Endothelial cell of umbilical vein (primary cell): Measurements from ENCODE around the gene HCN1. TPM values are rescaled to one million over a fixed set of nuclear protein-coding genes. Genes with fewer than 3 reads are reported as not detected.

Experiments used
- BruUV-seq: library from RNA; stranded (reverse); fragments of 400-500 nt; replicated peaks from 2 replicates; lab custom pipeline; 2021; lab: Mats Ljungman, UMichigan
- CTCF ChIA-PET: fragments of 300-600, 350-600 bp; sonication (Branson Sonifier 250); formaldehyde crosslinking; loops from one replicate; lab custom pipeline; 2021; ENCODE audit warnings: antibody characterized with exemption, inconsistent platforms; lab: Charles Lee
- POLR2A ChIA-PET: fragments of 300-600, 350-600 bp; sonication (Branson Sonifier 250); formaldehyde crosslinking; loops from one replicate; lab custom pipeline; 2021; ENCODE audit warnings: antibody characterized with exemption, inconsistent platforms; lab: Charles Lee
- DNase-seq: peaks from one replicate; pipeline ENCODE4 v3.0.0-alpha.2; 2011; ENCODE audit warnings: low read depth, low spot score
- FAIRE-seq: peaks from 2 replicates; lab custom pipeline; 2011; peaks lifted over from hg19 to GRCh38; lab: Jason Lieb, UNC
- H2AFZ ChIP-seq: 2 replicates; pipeline ENCODE4 v1.6.0; 2012; ENCODE audit warnings: low read depth, low read length, control low read depth, inconsistent platforms
- H3K27ac ChIP-seq: 2 replicates; pipeline ENCODE4 v1.5.1; 2011; ENCODE audit warnings: low read depth, mild to moderate bottlenecking, control low read depth, low read length, moderate library complexity; ENCODE audit not compliant: insufficient read depth
- H3K27me3 ChIP-seq, 2 experiments: 2 replicates each; pipeline versions ENCODE4 v1.6.0 to v1.6.1; 2011; ENCODE audit warnings: low read length in 2 of 2, mixed read lengths in 1 of 2; ENCODE audit not compliant: control insufficient read depth in 2 of 2, insufficient read depth in 2 of 2
- H3K36me3 ChIP-seq, 2 experiments: 2 replicates in 1 of 2; 3 replicates in 1 of 2; pipeline ENCODE4 v1.5.1; 2011; ENCODE audit warnings: low read length in 2 of 2, mild to moderate bottlenecking in 1 of 2, moderate library complexity in 1 of 2; ENCODE audit not compliant: control insufficient read depth in 2 of 2, insufficient read depth in 2 of 2; ENCODE audit errors: extremely low read depth in 1 of 2
- H3K4me1 ChIP-seq: 3 replicates; pipeline ENCODE4 v1.5.1; 2011; ENCODE audit warnings: mild to moderate bottlenecking, low read length; ENCODE audit not compliant: control insufficient read depth, insufficient read depth; ENCODE audit errors: extremely low read depth
- H3K4me2 ChIP-seq: 2 replicates; pipeline ENCODE4 v1.6.1; 2011; ENCODE audit warnings: low read length, control low read depth, mixed read lengths; ENCODE audit not compliant: insufficient read depth
- H3K4me3 ChIP-seq, 3 experiments: fragments of 200-600 bp in 1 of 3; sonication (generic), shearing (Covaris generic) in 1 of 3; replicated peaks in 1 of 3; 2 replicates each; pipeline ENCODE4 v1.5.1; 2011 to 2016; ENCODE audit warnings: control low read depth in 3 of 3, low read length in 3 of 3, mild to moderate bottlenecking in 2 of 3, inconsistent platforms in 1 of 3, low read depth in 1 of 3, moderate library complexity in 1 of 3; ENCODE audit not compliant: insufficient read depth in 1 of 3
- H3K79me2 ChIP-seq: 2 replicates; pipeline ENCODE4 v1.6.0; 2012; ENCODE audit warnings: low read length, inconsistent platforms; ENCODE audit not compliant: control insufficient read depth, insufficient read depth
- H3K9ac ChIP-seq: replicated peaks from 2 replicates; pipeline ENCODE3; 2011; ENCODE audit warnings: low read length, control low read depth; ENCODE audit not compliant: insufficient read depth; ENCODE audit errors: extremely low read depth
- H3K9me1 ChIP-seq: replicated peaks from 3 replicates; pipeline ENCODE4 v1.6.0; 2011; ENCODE audit warnings: mild to moderate bottlenecking, low read length; ENCODE audit not compliant: control insufficient read depth, insufficient read depth; ENCODE audit errors: extremely low read depth
- H3K9me3 ChIP-seq: replicated peaks from 2 replicates; pipeline ENCODE4 v1.5.1; 2012; ENCODE audit warnings: low read length, inconsistent platforms; ENCODE audit not compliant: control insufficient read depth, insufficient read depth
- H4K20me1 ChIP-seq: replicated peaks from 2 replicates; pipeline ENCODE3; 2011; ENCODE audit warnings: mild to moderate bottlenecking, low read length; ENCODE audit not compliant: control insufficient read depth, insufficient read depth; ENCODE audit errors: extremely low read depth
- FOS ChIP-seq: IDR thresholded peaks from 2 replicates; pipeline ENCODE4 v1.6.1; 2011; ENCODE audit warnings: mild to moderate bottlenecking, low read length, moderate library complexity, borderline replicate concordance; ENCODE audit not compliant: insufficient read depth
- JUN ChIP-seq: IDR thresholded peaks from 2 replicates; pipeline ENCODE4 v1.6.1; 2011; ENCODE audit warnings: borderline replicate concordance, low read depth; ENCODE audit not compliant: insufficient read length, insufficient read depth
- dilution Hi-C: fragments of 300-500 bp; cut with MboI; formaldehyde crosslinking; loops from one replicate; pipeline ENCODE4 v1.15.0; 2019; ENCODE audit warnings: low sequenced_read_pairs; ENCODE audit not compliant: extremely low pct_ligation_motif_present
- intact Hi-C: fragments of 100-400 bp; cut with micrococcal nuclease; formaldehyde crosslinking; loops from one replicate; pipeline ENCODE4 v1.10.0; 2022
- polyA plus RNA-seq, 4 experiments: library from polyadenylated mRNA; depleted of rRNA in 3 of 4; stranded (reverse) in 3 of 4; unstranded in 1 of 4; fragments of >200 nt; gene quantifications; 2 replicates each; pipeline versions ENCODE4 v1.2.1 to v1.2.3, GENCODE V29; 2011 to 2012; ENCODE audit warnings: missing spikeins in 1 of 4
- total RNA-seq: library from RNA; stranded (reverse); gene quantifications from 2 replicates; pipeline ENCODE4 v1.2.3, GENCODE V29; 2021
- TF ChIP-seq, protein P1 (sequence below): IDR thresholded peaks from 2 replicates; pipeline ENCODE4 v1.6.1; 2011; ENCODE audit not compliant: insufficient read depth, insufficient read length
- TF ChIP-seq, protein P2 (sequence below), 2 donors: IDR thresholded peaks; 1 replicate in 1 of 2; 2 replicates in 1 of 2; pipeline ENCODE4 v1.5.1; 2011; ENCODE audit warnings: low read length in 2 of 2, mild to moderate bottlenecking in 2 of 2, moderate library complexity in 2 of 2, control low read depth in 1 of 2, inconsistent platforms in 1 of 2, low read depth in 1 of 2; ENCODE audit not compliant: insufficient read depth in 1 of 2; ENCODE audit errors: extremely low read depth in 1 of 2

The HCN1 gene
- total and polyA plus RNA-seq, 2 donors (not counting 3 experiments of a cell fraction or from before 2014, with no cell fraction given): not detected

DNA sequence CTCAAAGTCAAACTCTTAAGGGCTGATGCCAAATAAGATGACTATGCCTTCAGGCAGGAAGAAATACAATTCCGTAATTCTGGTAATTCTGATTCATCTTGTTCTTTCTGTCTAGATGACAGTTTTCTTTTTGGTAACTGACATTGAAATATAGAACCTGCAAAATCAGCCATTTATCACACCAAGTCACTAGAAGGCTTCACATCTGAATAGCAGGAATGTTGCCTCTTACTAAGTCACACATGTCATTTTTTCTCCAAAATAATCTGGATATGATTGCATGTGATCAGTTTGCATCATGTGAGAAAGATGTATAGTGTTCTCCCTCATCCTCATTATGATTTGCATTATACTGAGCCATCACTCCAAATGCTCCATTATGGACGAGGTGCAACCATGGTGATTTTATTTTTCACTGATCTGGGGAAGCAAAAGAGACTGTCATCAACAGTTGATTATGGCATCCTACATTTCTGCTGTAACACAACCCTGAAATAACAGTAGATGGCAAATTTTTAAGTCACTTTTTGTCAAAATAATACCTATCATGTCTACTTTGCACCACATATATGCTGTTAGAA lies 69.0 kb downstream of the HCN1 start:
- no peak for DNase-seq

DNA sequence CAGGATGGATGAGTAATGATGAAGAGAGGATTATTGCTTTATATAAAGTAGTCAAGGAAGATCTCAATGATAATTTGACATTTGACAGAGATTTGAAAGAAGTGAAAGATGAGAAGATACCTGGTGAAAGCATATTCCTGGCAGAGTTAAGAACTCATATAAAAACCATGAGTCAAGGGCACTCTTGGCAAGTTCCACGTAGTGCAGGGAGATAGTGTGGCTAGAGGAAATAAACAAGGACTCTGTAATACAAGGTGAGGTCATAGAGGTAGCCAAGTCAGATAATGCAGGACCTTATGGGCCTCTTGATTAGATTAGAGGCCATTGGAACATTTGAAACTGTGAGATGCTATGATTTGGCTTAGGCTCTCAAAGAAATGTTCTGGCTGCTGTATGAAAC lies 72.3 kb downstream of the HCN1 start:
- no peaks in the 10 kb centered on the region for H3K4me1 ChIP-seq
- H3K9me3 ChIP-seq: no peaks in the 10 kb centered on the region
- DNase-seq (no peak), FAIRE-seq (no peak)
- H3K36me3 ChIP-seq: no peaks in the 10 kb centered on the region
- no peaks in the 10 kb centered on the region for H3K9me1 ChIP-seq
- CTCF ChIA-PET: no interaction called here
- no peak overlapping the region for H3K27ac ChIP-seq
- POLR2A ChIA-PET: no interaction called here
- no peak overlapping the region for H2AFZ ChIP-seq
- no peaks in the 10 kb centered on the region for H3K27me3 ChIP-seq
- no peaks in the 10 kb centered on the region for H3K79me2 ChIP-seq
- intact Hi-C loops (no loop called here), dilution Hi-C loops (no loop called here)
- no peak for TF ChIP-seq JUN
- TF ChIP-seq, protein P1, sequence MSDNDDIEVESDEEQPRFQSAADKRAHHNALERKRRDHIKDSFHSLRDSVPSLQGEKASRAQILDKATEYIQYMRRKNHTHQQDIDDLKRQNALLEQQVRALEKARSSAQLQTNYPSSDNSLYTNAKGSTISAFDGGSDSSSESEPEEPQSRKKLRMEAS: no peak
- TF ChIP-seq, protein P2, sequence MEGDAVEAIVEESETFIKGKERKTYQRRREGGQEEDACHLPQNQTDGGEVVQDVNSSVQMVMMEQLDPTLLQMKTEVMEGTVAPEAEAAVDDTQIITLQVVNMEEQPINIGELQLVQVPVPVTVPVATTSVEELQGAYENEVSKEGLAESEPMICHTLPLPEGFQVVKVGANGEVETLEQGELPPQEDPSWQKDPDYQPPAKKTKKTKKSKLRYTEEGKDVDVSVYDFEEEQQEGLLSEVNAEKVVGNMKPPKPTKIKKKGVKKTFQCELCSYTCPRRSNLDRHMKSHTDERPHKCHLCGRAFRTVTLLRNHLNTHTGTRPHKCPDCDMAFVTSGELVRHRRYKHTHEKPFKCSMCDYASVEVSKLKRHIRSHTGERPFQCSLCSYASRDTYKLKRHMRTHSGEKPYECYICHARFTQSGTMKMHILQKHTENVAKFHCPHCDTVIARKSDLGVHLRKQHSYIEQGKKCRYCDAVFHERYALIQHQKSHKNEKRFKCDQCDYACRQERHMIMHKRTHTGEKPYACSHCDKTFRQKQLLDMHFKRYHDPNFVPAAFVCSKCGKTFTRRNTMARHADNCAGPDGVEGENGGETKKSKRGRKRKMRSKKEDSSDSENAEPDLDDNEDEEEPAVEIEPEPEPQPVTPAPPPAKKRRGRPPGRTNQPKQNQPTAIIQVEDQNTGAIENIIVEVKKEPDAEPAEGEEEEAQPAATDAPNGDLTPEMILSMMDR (IDR thresholded peaks at IDR 0.05; ENCODE audit: extremely low read depth in 1 of 2, insufficient read depth in 1 of 2, low read depth in 1 of 2, low read length in 2 of 2): no peak
- H4K20me1 ChIP-seq: no peaks in the 10 kb centered on the region
- H3K4me3 ChIP-seq: no peak overlapping the region
- no peak overlapping the region for H3K4me2 ChIP-seq
- H3K9ac ChIP-seq: no peak overlapping the region
- BruUV-seq: no TSS peak

More for the DNA sequence above, 69.0 kb downstream of the HCN1 start:
- H3K79me2 ChIP-seq: no peaks in the 10 kb centered on the region
- no peaks in the 10 kb centered on the region for H3K4me1 ChIP-seq
- H4K20me1 ChIP-seq: no peaks in the 10 kb centered on the region
- no peak overlapping the region for H2AFZ ChIP-seq
- no peak overlapping the region for H3K4me2 ChIP-seq
- dilution Hi-C loops (no loop called here), intact Hi-C loops (no loop called here)
- H3K9me1 ChIP-seq: no peaks in the 10 kb centered on the region
- H3K9ac ChIP-seq: no peak overlapping the region
- no peak for FAIRE-seq
- H3K9me3 ChIP-seq: no peaks in the 10 kb centered on the region
- no peak for TF ChIP-seq FOS
- TF ChIP-seq, protein P2 (IDR thresholded peaks at IDR 0.05; ENCODE audit: extremely low read depth in 1 of 2, insufficient read depth in 1 of 2, low read depth in 1 of 2, low read length in 2 of 2): no peak
- BruUV-seq: no TSS peak
- no peaks in the 10 kb centered on the region for H3K27me3 ChIP-seq
- POLR2A ChIA-PET: no interaction called here
- no peaks in the 10 kb centered on the region for H3K36me3 ChIP-seq
- no peak overlapping the region for H3K4me3 ChIP-seq
- H3K27ac ChIP-seq: no peak overlapping the region
- CTCF ChIA-PET: no interaction called here
